Ishikawa (cell line): ENCODE data around the gene PARK7.

ENCODE experiments used
- CEBPB ChIP-seq: IDR thresholded peaks from 2 replicates; pipeline ENCODE4 v1.6.1; 2012
- CREB1 ChIP-seq: IDR thresholded peaks from 2 replicates; pipeline ENCODE4 v1.6.1; 2012; ENCODE audit warnings: low read depth
- EGR1 ChIP-seq: IDR thresholded peaks from 2 replicates; pipeline ENCODE4 v1.6.1; 2012
- EP300 ChIP-seq: IDR thresholded peaks from 2 replicates; pipeline ENCODE4 v1.6.1; 2012; ENCODE audit warnings: borderline replicate concordance
- MAX ChIP-seq: IDR thresholded peaks from 2 replicates; pipeline ENCODE4 v1.6.1; 2012
- RAD21 ChIP-seq: IDR thresholded peaks from 2 replicates; pipeline ENCODE4 v1.6.1; 2012; ENCODE audit warnings: low read depth
- REST ChIP-seq: IDR thresholded peaks from 2 replicates; pipeline ENCODE4 v1.6.1; 2012; ENCODE audit warnings: low read depth, mild to moderate bottlenecking
- TAF1 ChIP-seq: IDR thresholded peaks from 2 replicates; pipeline ENCODE4 v1.6.1; 2012; ENCODE audit warnings: low read depth, mild to moderate bottlenecking
- TCF12 ChIP-seq: IDR thresholded peaks from 2 replicates; pipeline ENCODE4 v1.6.1; 2012; ENCODE audit warnings: low read depth
- TEAD4 ChIP-seq: IDR thresholded peaks from 2 replicates; pipeline ENCODE4 v1.6.1; 2012
- USF1 ChIP-seq: IDR thresholded peaks from 2 replicates; pipeline ENCODE4 v1.6.1; 2012
- YY1 ChIP-seq: IDR thresholded peaks from 2 replicates; pipeline ENCODE4 v1.6.1; 2012; ENCODE audit warnings: low read depth
- ZBTB7A ChIP-seq: IDR thresholded peaks from 2 replicates; pipeline ENCODE4 v1.6.1; 2012; ENCODE audit warnings: low read depth

GRCh38 chr1:7985851-7986612, 24.5 kb downstream of the PARK7 start:
- TF ChIP-seq RAD21, result no peak
- TF ChIP-seq TCF12, result no peak
- no peak for TF ChIP-seq MAX
- TF ChIP-seq YY1, result no peak
- no peak for TF ChIP-seq TAF1
- no peak for TF ChIP-seq EGR1
- no peak for TF ChIP-seq REST
- TF ChIP-seq EP300, result no peak
- no peak for TF ChIP-seq ZBTB7A
- no peak for TF ChIP-seq TEAD4
- no peak for TF ChIP-seq CEBPB
- no peak for TF ChIP-seq CREB1
- 0 out of 2 replicates have a peak, but pooled peaks have one; percentile 8 for TF ChIP-seq USF1
